Stimulated activated naive CD4-positive, alpha-beta T cell (primary cell): ENCODE results near the gene GGT6.

Experiments
- DNase-seq, 6 experiments: peaks; one replicate each; lab custom pipeline; 2025; lab: John Stamatoyannopoulos, UW

Gene GGT6

DNA sequence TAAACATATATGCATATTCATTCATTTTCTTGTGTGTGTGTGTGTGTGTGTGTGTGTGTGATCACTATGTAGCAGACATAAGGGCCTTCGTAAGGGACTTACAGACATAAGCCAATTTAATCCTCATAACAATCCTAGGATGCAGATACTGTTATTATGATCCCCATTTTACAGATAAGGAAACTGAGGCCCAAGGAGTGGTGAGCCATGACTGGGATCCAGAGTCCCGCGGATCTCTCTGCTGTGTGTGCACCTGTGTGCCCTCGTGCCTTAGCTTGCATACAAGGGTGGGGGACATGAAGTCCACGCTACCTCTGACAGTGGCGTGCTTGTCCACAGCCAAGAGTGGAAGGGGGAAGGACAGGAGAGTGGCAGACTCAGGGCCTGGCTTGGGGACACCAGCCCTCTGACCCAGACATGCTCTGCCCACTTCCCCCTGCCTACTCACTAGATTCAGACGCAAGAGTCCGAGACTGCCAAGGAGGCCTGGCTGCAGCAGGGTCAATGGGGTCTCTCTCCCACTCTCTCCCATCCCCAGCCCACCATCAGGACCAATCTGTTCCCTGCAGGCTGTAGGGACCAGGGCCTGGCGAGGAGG is 14.2 kb upstream of the GGT6 start:
- no peak for DNase-seq

- no peak for DNase-seq
These were observed 13.3 kb upstream of the GGT6 start for GRCh38 chr17:4573669-4574068.

DNA sequence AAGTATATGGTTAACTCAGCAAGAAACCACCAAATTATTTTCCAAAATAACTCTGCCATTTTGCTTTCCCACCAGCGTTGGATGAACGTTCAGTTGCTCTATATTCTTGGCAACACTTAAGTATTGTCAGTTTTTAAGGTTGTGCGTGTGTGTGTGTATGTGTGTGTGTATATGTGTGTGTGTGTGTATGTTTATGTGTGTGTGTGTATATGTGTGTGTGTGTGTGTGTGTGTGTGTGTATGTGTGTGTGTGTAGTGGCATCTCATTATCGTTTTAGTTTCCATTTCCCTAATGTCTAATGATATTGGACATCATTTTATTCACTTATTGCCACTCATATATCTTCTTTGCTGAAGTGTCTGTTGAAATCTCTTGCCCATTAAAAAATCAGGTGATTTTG is 12.7 kb upstream of the GGT6 start:
- DNase-seq, result no peak

DNA sequence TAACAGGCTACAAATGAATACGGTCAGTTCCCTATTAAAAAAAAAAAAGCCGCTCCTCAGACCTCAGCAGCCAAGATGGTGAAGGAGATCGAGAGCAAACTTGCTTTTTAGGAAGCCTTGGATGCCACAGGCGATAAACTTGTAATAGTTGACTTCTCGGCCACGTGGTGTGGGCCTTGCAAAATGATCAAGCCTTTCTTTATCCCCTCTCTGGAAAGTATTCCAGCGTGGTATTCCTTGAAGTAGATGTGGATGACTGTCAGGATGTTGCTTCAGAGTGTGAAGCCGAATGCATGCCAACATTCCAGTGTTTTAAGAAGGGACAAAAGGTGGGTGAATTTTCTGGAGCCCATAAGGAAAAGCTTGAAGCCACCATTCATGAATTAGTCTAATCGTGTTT is 11.8 kb upstream of the GGT6 start:
- no peak for DNase-seq

DNA sequence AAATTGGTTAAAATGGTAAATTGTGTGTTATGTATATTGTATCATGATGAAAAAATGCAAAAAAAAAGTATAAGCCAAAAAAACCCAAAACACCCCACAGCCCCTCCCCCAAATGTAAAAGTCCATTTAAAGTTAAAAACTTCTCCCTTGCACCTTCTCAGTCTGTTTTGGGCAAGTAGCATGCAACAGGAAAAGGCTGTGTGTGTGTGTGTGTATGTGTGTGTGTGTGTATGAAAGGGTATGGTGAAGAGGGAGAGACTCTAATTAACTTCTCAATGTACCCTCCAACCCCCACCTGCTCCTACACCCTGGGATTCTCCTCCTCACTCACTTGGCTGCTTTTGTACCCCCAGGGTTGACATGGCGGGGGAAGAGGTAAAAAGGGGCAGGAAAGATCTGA is 9.2 kb upstream of the GGT6 start:
- peak in 2 of 6 experiments; percentile 9 to 12 for DNase-seq

GRCh38 chr17:4566785-4567184 is 6.4 kb upstream of the GGT6 start:
- peak in 3 of 6 experiments; percentile 6 to 16 (median 11) for DNase-seq

DNA sequence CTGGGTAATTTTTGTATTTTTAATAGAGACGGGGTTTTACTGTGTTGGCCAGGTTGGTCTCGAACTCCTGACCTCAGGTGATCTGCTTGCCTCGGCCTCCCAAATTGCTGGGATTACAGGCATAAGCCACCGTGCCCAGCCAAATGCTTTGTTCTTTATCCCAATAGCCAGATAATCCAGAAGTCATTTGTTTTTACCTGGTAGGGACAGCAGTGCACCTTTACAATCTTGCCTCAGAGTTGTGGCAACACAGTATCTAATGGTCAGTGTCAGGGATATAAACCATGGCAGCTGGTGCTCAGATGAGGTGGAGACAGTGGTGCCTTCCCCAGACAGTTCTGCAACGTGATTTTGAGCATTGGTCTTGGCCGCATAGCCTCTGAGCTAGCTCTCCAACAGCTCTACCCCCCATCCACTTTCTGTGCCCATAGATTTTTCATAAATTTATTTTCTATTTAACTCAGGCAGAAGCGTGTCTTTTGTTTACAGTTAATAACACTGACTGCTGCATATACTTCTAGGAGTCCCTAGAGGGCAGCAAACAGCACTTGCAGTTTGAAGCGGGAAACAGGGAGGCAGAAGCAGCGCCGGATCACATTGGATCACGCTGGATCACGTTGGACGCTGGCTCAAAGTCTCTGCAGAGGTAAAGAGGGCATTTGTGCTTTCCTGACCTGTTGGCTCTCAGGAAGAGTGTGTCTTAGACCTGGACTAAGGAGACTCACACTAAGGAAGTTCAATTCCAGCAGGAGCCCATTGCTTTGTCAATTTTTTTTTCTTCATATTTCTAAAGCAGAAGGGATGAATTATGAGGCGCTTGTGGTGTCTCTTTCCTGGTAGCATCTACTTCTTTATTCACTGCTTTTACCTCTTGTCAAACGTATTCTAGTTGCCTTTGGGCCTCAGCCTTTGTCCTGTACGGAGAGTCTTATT is 5.1 kb upstream of the GGT6 start:
- DNase-seq, result peak; percentile 13 to 60 (median 27)

GRCh38 chr17:4562015-4562969 is 1.9 kb upstream of the GGT6 start:
- no peak for DNase-seq

- DNase-seq, result no peak
These were observed 470 bp upstream of the GGT6 start for GRCh38 chr17:4560837-4561256.

DNA sequence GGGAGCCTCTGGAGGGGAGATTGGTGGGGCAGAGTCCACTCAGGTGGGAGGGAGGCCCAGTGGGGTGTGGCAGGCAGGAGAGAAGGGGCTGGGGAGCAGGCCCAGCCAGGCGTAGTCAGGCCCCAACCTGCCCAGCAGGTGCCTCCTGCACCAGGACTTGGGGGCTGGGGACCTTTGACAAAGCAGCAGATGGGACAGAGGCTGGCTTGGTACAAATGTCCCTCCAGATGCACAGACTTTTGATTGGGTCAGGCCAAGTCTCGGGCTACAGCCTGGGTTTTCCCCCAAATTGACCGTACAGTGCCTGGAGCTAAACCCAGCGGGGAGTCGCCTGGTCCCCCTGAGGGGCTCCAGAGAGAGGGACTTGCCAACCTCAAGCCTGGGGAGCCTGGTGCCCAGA is 411 bp downstream of the GGT6 start:
- DNase-seq, result no peak

GRCh38 chr17:4559139-4559791 is 1.1 kb downstream of the GGT6 start:
- no peak for DNase-seq

GRCh38 chr17:4558347-4558971 is 1.9 kb downstream of the GGT6 start:
- DNase-seq, result no peak

- no peak for DNase-seq
These were observed 2.6 kb downstream of the GGT6 start for GRCh38 chr17:4557626-4558346.

DNA sequence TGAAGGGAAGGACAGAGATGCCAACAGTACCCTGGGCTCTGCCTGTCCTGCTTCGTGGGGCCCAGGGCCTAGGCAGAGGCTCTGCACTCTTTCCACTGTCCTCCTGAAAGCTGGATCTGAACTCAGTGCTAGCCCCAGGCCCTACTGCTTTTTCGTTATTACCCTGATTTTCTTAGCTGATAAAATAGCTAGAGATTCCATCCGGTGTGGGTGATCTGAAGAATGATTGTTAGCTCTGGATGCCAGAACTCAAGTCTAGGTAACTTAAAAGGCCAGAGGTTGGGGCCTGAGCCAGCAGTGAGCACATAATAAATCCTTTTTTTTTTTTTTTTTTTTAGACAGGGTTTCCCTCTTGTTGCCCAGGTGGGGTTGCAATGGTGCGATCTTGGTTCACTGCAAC is 3.4 kb downstream of the GGT6 start:
- DNase-seq, result no peak

GRCh38 chr17:4555873-4556759 is 4.3 kb downstream of the GGT6 start:
- no peak for DNase-seq

DNA sequence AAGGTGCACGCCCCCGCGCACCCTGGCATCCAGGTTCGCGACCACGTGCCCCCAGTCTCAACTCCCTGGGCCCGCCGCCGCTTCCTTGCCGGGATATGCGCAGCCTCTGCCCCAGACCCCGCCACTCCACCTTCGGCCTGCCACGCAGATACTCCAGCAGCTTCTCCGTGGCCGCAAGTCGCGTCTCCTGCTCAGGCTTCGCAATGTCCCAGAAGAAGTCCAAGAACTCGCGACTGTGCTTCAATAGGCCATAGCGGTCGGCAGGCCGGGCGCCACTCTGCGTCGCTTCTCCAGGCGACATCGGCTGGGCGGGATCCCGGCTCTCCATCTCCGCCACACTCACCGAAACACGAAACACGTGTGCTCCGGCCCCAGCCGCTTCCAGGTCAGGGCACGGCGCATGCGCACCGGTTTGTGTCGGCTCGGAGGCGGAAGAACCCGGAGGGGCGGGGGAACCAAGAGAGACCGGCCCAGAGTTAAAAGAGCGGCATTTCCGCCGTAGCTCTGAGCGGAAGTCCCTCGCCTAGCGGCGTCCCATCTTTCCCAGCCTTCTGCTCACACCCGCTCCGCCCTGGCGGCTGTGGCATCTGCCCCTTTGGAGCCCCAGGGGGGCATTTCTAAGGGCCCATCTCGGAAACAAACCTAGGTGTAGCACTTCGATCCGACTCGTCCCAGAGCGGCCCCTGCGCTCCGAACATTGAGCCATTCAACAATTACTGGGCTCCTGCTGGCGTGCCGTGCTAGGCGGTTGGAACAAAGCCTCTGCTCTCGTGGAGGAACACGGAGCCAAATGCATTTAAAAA is 5.2 kb downstream of the GGT6 start, which contains the start of gene MYBBP1A:
Gene MYBBP1A, minus strand, starts transcription at position 388 of the 803 bp plus-strand sequence. Its CDS starts 60 bp downstream, at position 328.
- DNase-seq, result peak; percentile 87 to 95 (median 92)

DNA sequence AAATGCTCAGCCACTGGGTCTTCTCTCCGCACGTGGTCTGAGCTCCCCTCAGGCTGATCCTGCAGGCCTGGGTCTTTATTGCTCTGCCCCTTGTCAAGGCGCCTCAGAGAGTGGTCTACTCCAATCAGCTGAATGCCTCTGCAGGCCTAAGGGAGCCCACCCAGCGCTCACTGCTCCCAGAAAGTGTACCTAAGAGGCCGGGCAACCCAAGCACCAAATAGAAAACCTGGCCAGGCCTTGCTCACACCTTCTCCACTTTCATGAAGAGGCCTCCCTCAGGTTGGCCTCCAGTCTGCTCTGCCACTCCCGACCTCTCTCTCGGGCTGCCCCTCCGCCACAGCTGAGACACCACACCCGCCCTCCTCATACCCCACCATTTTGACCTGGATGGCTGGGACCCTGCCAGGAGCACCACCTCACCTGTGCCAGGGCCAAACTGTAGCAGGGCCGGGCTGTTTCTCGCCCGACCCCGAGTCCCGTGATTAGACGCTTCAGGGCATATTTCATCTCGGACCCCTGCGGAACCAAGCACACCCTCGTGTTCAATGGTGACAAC is 5.9 kb downstream of the GGT6 start:
- DNase-seq, result no peak

- no peak for DNase-seq
These were observed 6.7 kb downstream of the GGT6 start for GRCh38 chr17:4553669-4554068.
